KMS-11 (cell line): ENCODE results near the gene NRG3.
"Not testable (repeated sequence)": the region's sequence is repeated elsewhere in the genome, so short reads cannot be mapped to it uniquely, and the experiment has no call there.

ENCODE experiments used
- H2AFZ ChIP-seq: fragments of 200-600 bp; sonication (generic); 2 replicates; pipeline ENCODE4 v1.6.1; 2016; ENCODE audit warnings: antibody characterized with exemption, mixed run types, low read depth
- H3K27ac ChIP-seq: fragments of 200-600 bp; sonication (generic); 2 replicates; pipeline ENCODE4 v1.6.1; 2016; ENCODE audit warnings: mild to moderate bottlenecking, mixed run types
- H3K27me3 ChIP-seq: fragments of 200-600 bp; sonication (generic); 2 replicates; pipeline ENCODE4 v1.6.1; 2017; ENCODE audit warnings: mild to moderate bottlenecking, low read depth, mixed run types, moderate library complexity; ENCODE audit not compliant: insufficient read depth
- H3K36me3 ChIP-seq: fragments of 200-600 bp; sonication (generic); 2 replicates; pipeline ENCODE4 v1.6.1; 2017; ENCODE audit warnings: mild to moderate bottlenecking, mixed run types; ENCODE audit not compliant: insufficient read depth
- H3K4me1 ChIP-seq: fragments of 200-600 bp; sonication (generic); 2 replicates; pipeline ENCODE4 v1.6.1; 2016; ENCODE audit warnings: mild to moderate bottlenecking, low read depth, mixed run types; ENCODE audit not compliant: poor library complexity, severe bottlenecking
- H3K4me2 ChIP-seq: fragments of 200-600 bp; sonication (generic); 2 replicates; pipeline ENCODE4 v1.7.0; 2016; ENCODE audit warnings: mild to moderate bottlenecking, mixed run types
- H3K4me3 ChIP-seq: fragments of 200-600 bp; sonication (generic); IDR thresholded peaks from 2 replicates; pipeline ENCODE4 v1.6.1; 2017; ENCODE audit warnings: low read depth, low read length, mixed read lengths; ENCODE audit not compliant: insufficient read depth
- H3K79me2 ChIP-seq: fragments of 200-600 bp; sonication (generic); 2 replicates; pipeline ENCODE4 v1.6.1; 2016; ENCODE audit warnings: low read depth, mixed run types; ENCODE audit not compliant: insufficient read depth
- H3K9ac ChIP-seq: fragments of 200-600 bp; sonication (generic); 2 replicates; pipeline ENCODE4 v1.6.1; 2016; ENCODE audit warnings: mild to moderate bottlenecking, mixed run types
- H4K20me1 ChIP-seq: fragments of 200-600 bp; sonication (generic); 2 replicates; pipeline ENCODE4 v1.6.1; 2016; ENCODE audit warnings: mild to moderate bottlenecking, mixed run types; ENCODE audit not compliant: insufficient read depth
- CTCF ChIP-seq: fragments of 200-600 bp; sonication (generic); conservative IDR thresholded peaks from 2 replicates; pipeline ENCODE4 v1.6.1; 2017; ENCODE audit warnings: low read depth, mild to moderate bottlenecking, antibody characterized with exemption, low read length, moderate library complexity, mixed read lengths

The NRG3 gene

GRCh38 chr10:82331716-82332115 lies 456.7 kb downstream of the NRG3 start:
- H3K79me2 ChIP-seq: no peaks in the 10 kb centered on the region
- no peak overlapping the region for H2AFZ ChIP-seq
- TF ChIP-seq CTCF: no peak
- no peaks in the 10 kb centered on the region for H3K36me3 ChIP-seq
- no peak overlapping the region for H3K27ac ChIP-seq
- H4K20me1 ChIP-seq: no peaks in the 10 kb centered on the region
- H3K4me2 ChIP-seq: no peak overlapping the region
- H3K9ac ChIP-seq: no peak overlapping the region
- no peaks in the 10 kb centered on the region for H3K27me3 ChIP-seq
- no peak overlapping the region for H3K4me3 ChIP-seq
- no peaks in the 10 kb centered on the region for H3K4me1 ChIP-seq

GRCh38 chr10:82335831-82336230 lies 460.8 kb downstream of the NRG3 start:
- Histone ChIP-seq H3K27me3 (no peaks in the 10 kb centered on the region), H3K36me3 (no peaks in the 10 kb centered on the region), H2AFZ (no peak overlapping the region), H3K4me1 (no peaks in the 10 kb centered on the region), H3K4me3 (no peak overlapping the region), H3K4me2 (no peak overlapping the region), H4K20me1 (no peaks in the 10 kb centered on the region), H3K27ac (no peak overlapping the region), H3K9ac (no peak overlapping the region), H3K79me2 (no peaks in the 10 kb centered on the region)
- TF ChIP-seq CTCF: no peak

DNA sequence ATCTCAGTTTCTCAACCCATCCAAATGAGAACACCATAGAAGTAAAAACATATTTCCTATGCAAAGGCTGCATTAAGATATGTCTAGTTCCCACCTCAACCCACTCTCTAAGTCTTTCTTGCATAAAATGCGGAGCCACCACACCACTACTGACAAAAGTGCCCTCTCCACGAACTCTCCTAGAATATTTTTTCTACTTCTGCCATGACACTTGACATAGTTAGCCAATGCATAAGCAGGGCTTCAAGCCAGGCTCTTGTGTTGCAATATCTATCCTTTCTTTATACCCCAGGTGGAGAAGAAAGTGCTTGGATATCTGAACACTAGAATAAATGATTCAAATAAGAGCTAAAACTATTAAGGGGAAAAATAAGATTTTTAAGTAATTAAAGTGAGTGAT lies 465.2 kb downstream of the NRG3 start:
- no peak overlapping the region for H3K27ac ChIP-seq
- no peaks in the 10 kb centered on the region for H3K27me3 ChIP-seq
- H4K20me1 ChIP-seq: no peaks in the 10 kb centered on the region
- H3K79me2 ChIP-seq: no peaks in the 10 kb centered on the region
- H2AFZ ChIP-seq: no peak overlapping the region
- H3K4me3 ChIP-seq: no peak overlapping the region
- no peak overlapping the region for H3K4me2 ChIP-seq
- no peak overlapping the region for H3K9ac ChIP-seq
- H3K4me1 ChIP-seq: no peaks in the 10 kb centered on the region
- TF ChIP-seq CTCF: no peak
- H3K36me3 ChIP-seq: no peaks in the 10 kb centered on the region

- H3K4me3 ChIP-seq, H3K36me3 ChIP-seq, H3K79me2 ChIP-seq, H2AFZ ChIP-seq, H3K27ac ChIP-seq, H4K20me1 ChIP-seq, H3K27me3 ChIP-seq, H3K4me1 ChIP-seq, H3K9ac ChIP-seq, H3K4me2 ChIP-seq: not testable (repeated sequence)
These were observed 474.6 kb downstream of the NRG3 start for GRCh38 chr10:82349590-82349989.

DNA sequence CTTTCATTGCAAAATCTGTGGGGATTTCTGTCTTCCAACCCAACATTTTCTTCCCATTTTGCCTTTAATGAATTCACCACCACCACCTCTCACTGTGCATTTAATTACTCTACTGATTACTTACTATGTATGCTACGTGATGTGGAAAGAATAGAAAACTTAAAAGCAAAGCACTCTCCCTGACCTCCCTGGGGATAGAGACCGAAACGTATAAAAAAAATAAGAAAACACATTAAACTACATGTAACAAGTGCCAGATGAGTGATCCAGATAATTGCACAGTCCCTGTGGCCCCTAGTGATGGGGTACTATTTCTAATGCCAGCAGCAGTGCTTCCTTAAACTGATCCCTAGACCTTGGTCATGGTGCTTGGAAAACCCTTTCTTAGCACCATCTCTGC lies 478.4 kb downstream of the NRG3 start:
- Histone ChIP-seq H3K27me3 (no peaks in the 10 kb centered on the region), H3K4me2 (no peak overlapping the region), H3K79me2 (no peaks in the 10 kb centered on the region), H4K20me1 (no peaks in the 10 kb centered on the region), H3K4me3 (no peak overlapping the region), H2AFZ (no peak overlapping the region), H3K9ac (no peak overlapping the region), H3K36me3 (no peaks in the 10 kb centered on the region), H3K27ac (no peak overlapping the region), H3K4me1 (no peaks in the 10 kb centered on the region)
- no peak for TF ChIP-seq CTCF
